ENCODE measurements around the gene NCAPG2.
"Not testable (repeated sequence)": the region's sequence is repeated elsewhere in the genome, so short reads cannot be mapped to it uniquely, and the experiment has no call there.

The NCAPG2 gene

DNA sequence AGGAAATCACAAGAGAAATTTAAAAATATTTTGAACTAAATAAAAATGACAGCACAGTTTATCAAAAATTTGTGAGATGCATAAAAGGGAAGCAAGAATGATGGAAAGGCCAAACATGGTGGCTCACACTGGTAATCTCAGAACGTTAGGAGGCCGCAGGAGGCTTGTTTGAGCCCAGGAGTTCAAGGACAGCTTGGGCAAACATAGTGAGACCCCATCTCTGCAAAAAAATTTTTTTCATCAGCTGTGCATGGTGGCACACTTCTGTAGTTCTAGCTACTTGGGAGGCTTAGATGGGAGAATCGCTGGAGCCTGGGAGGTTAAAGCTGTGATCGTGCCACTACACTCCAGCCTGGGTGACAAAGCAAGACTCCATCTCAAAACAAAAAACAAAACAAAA lies 62.5 kb downstream of the NCAPG2 start:
- DNase-seq (ENCODE audit: low read depth in 4 of 4, low spot score in 1 of 4), result no peak

DNA sequence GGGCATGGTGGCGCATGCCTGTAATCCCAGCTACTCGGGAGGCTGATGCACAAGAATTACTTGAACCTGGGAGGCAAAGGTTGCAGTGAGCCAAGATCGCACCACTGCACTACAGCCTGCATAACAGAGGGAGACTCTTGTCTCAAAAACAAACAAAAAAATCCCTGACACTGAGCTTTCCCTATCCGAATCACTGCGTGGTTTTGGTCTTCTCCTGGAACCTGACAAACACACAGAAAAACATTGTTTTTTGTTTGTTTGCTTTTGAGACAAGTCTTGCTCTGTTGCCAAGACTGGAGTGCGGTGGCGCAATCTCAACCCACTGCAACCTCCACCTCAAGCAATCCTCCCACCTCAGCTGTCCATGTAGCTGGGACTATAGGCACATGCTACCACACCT lies 66.6 kb downstream of the NCAPG2 start:
- DNase-seq (ENCODE audit: low read depth in 4 of 4, low spot score in 1 of 4), result no peak

- no peak for DNase-seq (ENCODE audit: low read depth in 4 of 4, low spot score in 1 of 4)
Observed at GRCh38 chr7:158633055-158633956, 71.3 kb downstream of the NCAPG2 start.

- no peak for DNase-seq (ENCODE audit: low read depth in 4 of 4, low spot score in 1 of 4)
Observed at GRCh38 chr7:158631574-158632195, 72.9 kb downstream of the NCAPG2 start.

DNA sequence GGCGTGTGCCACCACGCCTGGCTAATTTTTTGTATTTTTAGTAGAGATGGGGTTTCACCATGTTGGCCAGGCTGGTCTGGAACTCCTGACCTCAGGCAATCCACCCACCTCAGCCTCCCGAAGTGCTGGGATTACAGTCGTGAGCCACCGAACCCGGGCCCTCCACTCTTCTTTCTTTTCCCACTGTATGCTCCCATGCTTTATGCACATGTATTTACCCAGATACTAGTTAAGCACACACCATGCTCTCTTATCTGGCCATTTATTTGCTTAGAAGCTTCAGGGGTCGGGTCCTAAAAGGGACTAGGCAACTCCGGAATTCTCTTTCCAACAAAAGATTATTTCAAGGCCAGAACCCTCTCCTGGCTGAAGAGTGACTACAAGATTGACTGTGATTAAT lies 78.3 kb downstream of the NCAPG2 start:
- DNase-seq (ENCODE audit: low read depth in 4 of 4, low spot score in 1 of 4), result not testable (repeated sequence)

GRCh38 chr7:158623241-158623640 lies 81.4 kb downstream of the NCAPG2 start:
- no peak for DNase-seq (ENCODE audit: low read depth in 4 of 4, low spot score in 1 of 4)

DNA sequence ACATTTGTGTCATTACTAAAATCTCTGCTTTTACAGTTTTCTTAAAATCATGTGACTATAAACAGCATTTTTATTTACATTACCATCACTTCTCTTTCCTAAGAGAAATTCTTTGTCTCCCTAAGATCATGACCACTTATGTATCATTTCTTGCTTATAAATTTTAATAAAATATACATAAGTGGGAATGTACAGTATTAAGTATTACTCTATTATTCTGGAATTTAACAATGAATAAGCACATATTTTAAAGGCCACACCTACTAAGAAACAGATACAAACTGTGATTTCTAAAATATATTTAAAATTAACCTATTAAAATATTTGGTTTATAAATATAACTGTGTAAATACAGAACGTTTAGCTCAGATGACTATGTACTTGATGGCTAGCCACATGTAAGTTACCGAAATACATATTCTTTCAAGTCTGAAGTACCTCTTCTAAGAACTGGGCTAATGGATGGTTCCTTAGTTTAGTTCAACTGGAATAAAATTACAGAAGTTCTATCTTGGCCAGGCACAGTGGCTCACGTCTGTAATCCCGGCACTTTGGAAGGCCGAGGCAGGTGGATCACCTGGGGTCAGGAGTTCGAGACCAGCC lies 83.7 kb downstream of the NCAPG2 start:
- no peak for DNase-seq (ENCODE audit: low read depth in 4 of 4, low spot score in 1 of 4)

GRCh38 chr7:158620418-158620817 lies 84.2 kb downstream of the NCAPG2 start:
- DNase-seq (ENCODE audit: low read depth in 4 of 4, low spot score in 1 of 4), result no peak

DNA sequence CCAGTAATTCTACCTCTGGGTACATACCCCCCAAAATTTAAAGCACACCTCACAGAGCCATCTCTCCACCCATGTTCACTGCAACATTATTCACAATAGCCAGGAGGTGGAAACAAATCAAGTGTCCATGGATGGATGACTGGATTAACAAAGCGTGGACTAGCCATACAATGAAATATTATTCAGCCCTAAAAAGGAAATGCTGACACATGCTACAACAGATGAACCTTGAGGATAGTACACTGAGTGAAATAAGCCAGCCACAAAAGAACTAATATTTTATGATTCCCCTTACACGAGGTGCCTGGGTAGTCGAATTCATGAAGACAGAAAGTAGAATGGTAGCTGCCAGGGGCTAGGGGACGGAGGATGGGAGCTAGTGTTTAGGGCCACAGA lies 85.9 kb downstream of the NCAPG2 start:
- DNase-seq (ENCODE audit: low read depth in 4 of 4, low spot score in 1 of 4), result no peak

DNA sequence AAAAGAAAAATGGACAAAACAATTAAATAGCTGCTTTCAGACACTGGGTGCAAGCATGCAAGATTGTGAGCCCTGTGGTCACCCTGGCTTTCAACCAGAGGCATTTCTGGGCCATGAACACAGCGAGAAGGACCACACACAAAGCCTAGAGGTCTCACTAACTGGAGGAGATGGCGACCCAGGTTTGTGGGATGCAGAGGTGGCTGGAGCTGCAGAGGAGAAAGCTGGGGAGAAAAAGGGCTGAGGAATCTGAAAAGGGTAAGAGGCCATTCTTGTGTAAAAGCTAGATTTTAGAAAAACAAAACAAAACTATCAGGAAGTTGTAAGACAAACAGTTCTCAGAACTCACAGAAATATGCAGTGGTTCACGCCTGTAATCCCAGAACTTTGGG lies 86.9 kb downstream of the NCAPG2 start:
- DNase-seq (ENCODE audit: low read depth in 4 of 4, low spot score in 1 of 4), result no peak

- no peak for DNase-seq (ENCODE audit: low read depth in 4 of 4, low spot score in 1 of 4)
Observed at GRCh38 chr7:158616050-158616449, 88.6 kb downstream of the NCAPG2 start.

DNA sequence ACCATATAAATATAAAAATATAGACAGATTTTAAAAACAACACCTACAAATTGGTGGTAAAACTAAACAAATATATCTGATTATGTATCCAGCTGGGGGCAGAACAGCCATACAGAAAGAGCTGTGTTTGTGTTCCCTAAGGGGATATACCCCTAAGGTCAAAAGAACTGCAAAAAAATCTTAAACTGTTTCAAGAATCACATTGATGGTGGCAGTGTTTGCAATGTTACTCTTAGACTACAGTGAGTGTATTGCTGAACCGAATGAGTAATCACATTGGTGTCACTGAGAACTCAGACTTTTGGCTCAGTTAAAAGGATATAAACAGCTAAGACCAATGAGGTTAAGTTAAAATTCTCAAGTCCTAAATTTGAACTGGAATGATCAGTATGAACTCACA lies 89.9 kb downstream of the NCAPG2 start:
- DNase-seq (ENCODE audit: low read depth in 4 of 4, low spot score in 1 of 4), result no peak

DNA sequence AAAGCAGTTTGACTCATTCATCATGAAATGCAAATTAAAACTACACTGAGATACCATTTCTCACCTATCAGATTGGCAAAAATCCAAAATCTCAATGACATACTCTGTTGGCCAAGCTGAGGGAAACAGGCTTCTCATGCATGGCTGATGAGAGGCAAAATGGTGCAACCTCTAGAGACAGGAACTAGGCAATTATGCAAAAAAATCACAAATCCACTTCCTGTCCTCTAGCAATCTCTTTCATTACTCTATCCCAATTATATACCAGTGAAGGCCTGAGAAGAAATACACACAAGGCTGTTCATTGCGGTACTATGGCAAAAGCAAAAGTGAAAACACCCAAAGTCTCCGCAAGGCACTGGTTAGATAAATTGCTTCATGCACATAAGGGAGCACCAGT lies 91.1 kb downstream of the NCAPG2 start:
- DNase-seq (ENCODE audit: low read depth in 4 of 4, low spot score in 1 of 4), result no peak

DNA sequence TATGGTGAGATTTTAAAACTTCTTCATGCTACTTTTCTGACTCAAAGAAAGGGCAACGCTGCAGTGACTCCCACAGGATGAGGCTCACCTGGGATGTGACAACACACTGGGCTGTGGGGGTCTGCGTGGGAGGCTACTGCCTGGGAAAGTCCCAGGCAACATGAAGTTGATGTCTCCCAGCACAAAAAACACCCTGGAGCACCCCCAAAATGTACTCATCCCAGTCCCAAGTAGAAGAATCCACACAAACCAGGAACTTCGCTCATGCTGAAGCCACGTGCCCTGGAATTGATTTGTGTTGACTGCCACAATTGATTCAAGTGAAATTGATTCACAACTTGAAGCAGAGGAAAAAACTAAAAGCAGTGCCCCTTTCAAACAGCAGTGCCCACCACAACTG lies 92.1 kb downstream of the NCAPG2 start:
- no peak for DNase-seq (ENCODE audit: low read depth in 4 of 4, low spot score in 1 of 4)

DNA sequence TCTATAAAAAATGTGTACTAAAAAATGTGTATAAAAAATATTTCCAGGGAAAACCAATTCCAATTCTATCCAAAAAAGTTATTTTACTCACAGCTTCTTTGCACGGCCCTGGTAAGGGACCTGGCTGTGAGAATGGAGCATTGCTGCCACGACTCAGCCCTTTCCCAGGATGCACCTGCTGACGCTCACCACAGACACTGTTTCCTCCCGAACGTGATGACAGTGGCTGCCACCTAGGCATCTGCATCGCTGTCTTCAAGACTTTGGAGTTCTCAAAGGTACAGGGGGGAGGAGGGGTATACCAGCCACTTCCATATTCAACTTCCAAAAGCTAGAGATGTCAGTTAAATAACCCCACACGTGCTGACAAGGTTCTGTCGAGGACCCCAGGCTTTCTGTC lies 93.1 kb downstream of the NCAPG2 start:
- DNase-seq (ENCODE audit: low read depth in 4 of 4, low spot score in 1 of 4), result no peak

- DNase-seq (ENCODE audit: low read depth in 4 of 4, low spot score in 1 of 4), result no peak
Observed at GRCh38 chr7:158609313-158609974, 95.2 kb downstream of the NCAPG2 start.

DNA sequence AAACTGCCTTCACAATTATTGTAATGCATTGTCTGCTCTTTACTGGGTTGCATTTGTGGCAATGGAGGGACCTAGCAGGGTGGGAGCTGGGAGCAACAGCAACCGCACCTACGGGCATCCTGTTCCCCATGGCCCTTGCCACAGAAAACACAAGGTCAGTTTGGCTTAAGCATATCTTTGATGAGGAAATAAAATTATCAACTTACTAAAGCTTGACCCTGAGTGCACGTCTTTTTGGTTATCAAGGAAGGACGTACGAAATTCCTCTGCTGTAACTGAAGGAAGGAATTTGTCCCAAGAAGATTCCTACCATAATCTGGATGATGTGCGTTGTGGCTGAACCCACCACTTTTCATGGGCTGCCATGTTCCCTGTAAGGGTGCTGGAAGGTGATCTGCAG lies 97.0 kb downstream of the NCAPG2 start:
- DNase-seq (ENCODE audit: low read depth in 4 of 4, low spot score in 1 of 4), result no peak

GRCh38 chr7:158606671-158607424 lies 97.8 kb downstream of the NCAPG2 start:
- no peak for DNase-seq (ENCODE audit: low read depth in 4 of 4, low spot score in 1 of 4)

GRCh38 chr7:158606129-158606528 lies 98.5 kb downstream of the NCAPG2 start:
- DNase-seq (ENCODE audit: low read depth in 4 of 4, low spot score in 1 of 4), result no peak

GRCh38 chr7:158603773-158604755 lies 100.5 kb downstream of the NCAPG2 start:
- no peak for DNase-seq (ENCODE audit: low read depth in 4 of 4, low spot score in 1 of 4)
